Measurements from ENCODE around the gene ZRANB1. TPM values are rescaled to one million over a fixed set of nuclear protein-coding genes. Genes with fewer than 3 reads are reported as not detected.

Gene ZRANB1
- polyA plus RNA-seq, 1 experiment: 36.9 TPM

DNA sequence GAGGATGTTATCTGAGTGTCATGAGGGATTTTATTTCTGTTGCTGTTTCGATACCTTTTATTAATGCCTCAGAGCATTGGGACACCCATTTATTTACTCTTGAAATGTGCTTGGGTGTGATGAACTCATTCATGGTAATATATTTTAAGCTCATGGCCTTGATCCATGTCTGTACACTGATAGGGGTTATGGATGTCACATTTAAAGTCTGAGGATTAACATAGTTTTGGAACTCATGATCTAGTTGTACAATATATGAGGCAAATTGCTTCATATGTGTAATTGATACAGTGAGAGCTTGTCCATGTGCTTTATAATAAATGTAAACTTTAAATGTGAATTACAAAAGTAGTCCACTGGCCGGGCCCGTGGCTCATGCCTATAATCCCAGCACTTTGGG, 23.0 kb upstream of the ZRANB1 start:
- CTCF ChIA-PET: no interaction called here
- H3K27ac ChIP-seq (ENCODE audit: low read depth, low read length): no peak overlapping the region
- POLR2A ChIA-PET: interaction anchor here (0.7 to 1.1 kb wide), 2 partner anchors 12 to 25 kb away, joined by 3 to 10 read pairs; no protein-coding TSS in a partner anchor

DNA sequence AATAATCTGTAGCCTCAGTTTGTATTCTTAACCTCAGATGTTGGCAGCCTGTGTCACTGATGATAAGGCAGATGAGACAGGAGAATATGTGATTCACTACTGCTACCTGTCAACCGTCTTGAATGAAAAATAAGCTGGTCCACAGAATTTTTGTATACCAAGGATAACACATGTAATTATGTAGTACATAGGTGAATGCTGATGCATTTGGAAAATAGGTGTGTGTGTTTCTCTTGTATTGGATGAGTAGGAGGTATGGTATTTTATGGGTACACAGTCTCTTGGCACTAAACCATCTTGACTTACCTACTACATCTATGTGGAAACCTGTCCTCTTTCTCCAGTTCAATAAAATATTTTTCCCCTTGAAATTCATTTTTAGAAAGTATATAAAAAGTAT, 20.7 kb upstream of the ZRANB1 start:
- ChIA-PET CTCF (no interaction called here), POLR2A (no interaction called here)
- no peak for DNase-seq (ENCODE audit: low read depth, low spot score)
- TF ChIP-seq, protein P1, sequence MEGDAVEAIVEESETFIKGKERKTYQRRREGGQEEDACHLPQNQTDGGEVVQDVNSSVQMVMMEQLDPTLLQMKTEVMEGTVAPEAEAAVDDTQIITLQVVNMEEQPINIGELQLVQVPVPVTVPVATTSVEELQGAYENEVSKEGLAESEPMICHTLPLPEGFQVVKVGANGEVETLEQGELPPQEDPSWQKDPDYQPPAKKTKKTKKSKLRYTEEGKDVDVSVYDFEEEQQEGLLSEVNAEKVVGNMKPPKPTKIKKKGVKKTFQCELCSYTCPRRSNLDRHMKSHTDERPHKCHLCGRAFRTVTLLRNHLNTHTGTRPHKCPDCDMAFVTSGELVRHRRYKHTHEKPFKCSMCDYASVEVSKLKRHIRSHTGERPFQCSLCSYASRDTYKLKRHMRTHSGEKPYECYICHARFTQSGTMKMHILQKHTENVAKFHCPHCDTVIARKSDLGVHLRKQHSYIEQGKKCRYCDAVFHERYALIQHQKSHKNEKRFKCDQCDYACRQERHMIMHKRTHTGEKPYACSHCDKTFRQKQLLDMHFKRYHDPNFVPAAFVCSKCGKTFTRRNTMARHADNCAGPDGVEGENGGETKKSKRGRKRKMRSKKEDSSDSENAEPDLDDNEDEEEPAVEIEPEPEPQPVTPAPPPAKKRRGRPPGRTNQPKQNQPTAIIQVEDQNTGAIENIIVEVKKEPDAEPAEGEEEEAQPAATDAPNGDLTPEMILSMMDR (IDR thresholded peaks at IDR 0.05; ENCODE audit: low read depth, low read length): no peak
- Histone ChIP-seq H3K27me3 (ENCODE audit: control insufficient read depth, insufficient read depth, low read length) (no peaks in the 10 kb centered on the region), H3K27ac (ENCODE audit: low read depth, low read length) (no peak overlapping the region), H3K4me3 (ENCODE audit: low read depth, low read length) (no peak overlapping the region), H3K9me3 (ENCODE audit: control insufficient read depth, insufficient read depth, low read length) (no peaks in the 10 kb centered on the region)

More for the DNA sequence above, 23.0 kb upstream of the ZRANB1 start:
- peak overlapping the region; percentile 82 for H3K4me3 ChIP-seq (ENCODE audit: low read depth, low read length)
- no peaks in the 10 kb centered on the region for H3K27me3 ChIP-seq (ENCODE audit: control insufficient read depth, insufficient read depth, low read length)
- no peak for DNase-seq (ENCODE audit: low read depth, low spot score)
- H3K9me3 ChIP-seq (ENCODE audit: control insufficient read depth, insufficient read depth, low read length): no peaks in the 10 kb centered on the region
- TF ChIP-seq, protein P1 (IDR thresholded peaks at IDR 0.05; ENCODE audit: low read depth, low read length): no peak

DNA sequence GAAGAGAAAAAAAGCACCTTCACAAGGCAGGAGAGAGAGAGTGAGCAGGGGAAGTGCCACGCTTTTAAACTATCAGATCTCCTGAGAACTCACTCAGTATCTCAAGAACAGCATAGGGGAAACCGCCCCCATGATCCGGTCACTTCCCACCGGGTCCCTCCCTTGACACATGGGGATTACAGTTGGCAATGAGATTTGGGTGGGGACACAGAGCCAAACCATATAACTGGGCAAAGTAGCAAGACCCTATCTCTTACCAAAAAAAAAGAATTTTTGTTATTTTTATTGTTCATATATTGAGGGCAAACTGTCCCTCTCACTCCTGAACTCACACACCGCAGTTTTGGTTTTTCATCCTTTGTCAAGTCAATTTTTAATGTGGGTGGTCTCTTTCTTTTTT, 18.2 kb upstream of the ZRANB1 start:
- Histone ChIP-seq H3K27me3 (ENCODE audit: control insufficient read depth, insufficient read depth, low read length) (no peaks in the 10 kb centered on the region), H3K27ac (ENCODE audit: low read depth, low read length) (no peak overlapping the region), H3K9me3 (ENCODE audit: control insufficient read depth, insufficient read depth, low read length) (no peaks in the 10 kb centered on the region; the same call in 1 of the 2 replicates), H3K4me3 (ENCODE audit: low read depth, low read length) (no peak overlapping the region)
- POLR2A ChIA-PET: interaction anchor here (0.6 kb wide), 1 partner anchor 20 kb away, joined by 3 read pairs; no protein-coding TSS in a partner anchor
- no peak for DNase-seq (ENCODE audit: low read depth, low spot score)
- TF ChIP-seq, protein P1 (IDR thresholded peaks at IDR 0.05; ENCODE audit: low read depth, low read length): no peak
- CTCF ChIA-PET: no interaction called here

DNA sequence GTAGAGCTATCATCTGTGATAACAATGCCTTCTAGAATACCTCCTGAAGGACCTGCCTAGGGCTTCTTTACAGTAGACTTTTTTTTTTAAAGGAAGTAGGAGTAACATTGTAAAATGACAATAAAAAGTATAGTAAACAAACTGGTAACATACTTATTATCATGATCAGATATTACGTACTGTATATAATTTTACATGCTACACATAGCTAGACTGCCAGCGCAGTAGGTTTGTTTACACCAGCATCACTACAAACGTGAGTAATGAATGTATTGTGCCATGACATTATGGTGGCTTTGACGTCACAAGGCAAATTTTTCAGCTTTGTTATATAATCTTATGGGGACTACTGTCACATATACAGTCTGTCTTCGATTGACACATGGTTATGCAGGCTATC, 15.4 kb upstream of the ZRANB1 start:
- TF ChIP-seq, protein P1 (IDR thresholded peaks at IDR 0.05; ENCODE audit: low read depth, low read length): no peak
- no peak for DNase-seq (ENCODE audit: low read depth, low spot score)
- ChIA-PET POLR2A (interaction anchor here (1.0 kb wide), 1 partner anchor 17 kb away, joined by 4 read pairs; no protein-coding TSS in a partner anchor), CTCF (interaction anchor here (0.9 kb wide), 1 partner anchor 10 kb away, joined by 3 read pairs; no protein-coding TSS in a partner anchor)
- Histone ChIP-seq H3K27ac (ENCODE audit: low read depth, low read length) (no peak overlapping the region), H3K9me3 (ENCODE audit: control insufficient read depth, insufficient read depth, low read length) (no peaks in the 10 kb centered on the region; the same call in 1 of the 2 replicates), H3K4me3 (ENCODE audit: low read depth, low read length) (no peak overlapping the region), H3K27me3 (ENCODE audit: control insufficient read depth, insufficient read depth, low read length) (no peaks in the 10 kb centered on the region)

DNA sequence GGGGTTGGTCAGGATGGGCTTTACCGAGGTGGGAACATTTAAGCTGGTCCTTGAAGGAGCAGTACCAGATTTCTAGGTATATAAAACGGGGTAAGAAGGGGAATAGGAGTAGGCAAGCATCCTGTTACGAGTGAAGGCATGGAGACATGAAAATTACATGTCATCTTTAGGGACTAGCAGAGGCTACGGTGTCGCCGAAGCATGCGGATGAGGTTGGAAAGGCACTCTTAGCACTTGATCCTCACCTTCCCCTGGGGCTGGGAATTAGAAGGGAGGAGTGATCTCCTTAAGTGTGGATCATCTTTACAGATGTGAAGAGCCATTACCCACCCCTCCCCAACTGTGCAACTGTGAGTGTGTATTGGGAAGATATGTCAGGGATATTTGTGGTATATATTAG, 13.8 kb upstream of the ZRANB1 start:
- CTCF ChIA-PET: no interaction called here
- TF ChIP-seq, protein P1 (IDR thresholded peaks at IDR 0.05; ENCODE audit: low read depth, low read length): no peak
- H3K4me3 ChIP-seq (ENCODE audit: low read depth, low read length): no peak overlapping the region
- H3K9me3 ChIP-seq (ENCODE audit: control insufficient read depth, insufficient read depth, low read length): no peaks in the 10 kb centered on the region; the same call in 1 of the 2 replicates
- no peaks in the 10 kb centered on the region for H3K27me3 ChIP-seq (ENCODE audit: control insufficient read depth, insufficient read depth, low read length)
- no peak overlapping the region for H3K27ac ChIP-seq (ENCODE audit: low read depth, low read length)
- POLR2A ChIA-PET: no interaction called here
- DNase-seq (ENCODE audit: low read depth, low spot score): no peak
